ENCODE results near the gene RICTOR. TPM values are rescaled to one million over a fixed set of nuclear protein-coding genes. Genes with fewer than 3 reads are reported as not detected.
A peak's percentile ranks its signal among the peaks of the same experiment; 100 is the strongest.

Gene RICTOR
- total and polyA plus RNA-seq, 11 donors: 6.8 to 76.3 (median 30.8) TPM

GRCh38 chr5:39082995-39083394 lies 8.8 kb upstream of the RICTOR start:
- WGBS, 4 donors: 85 to 91% (median 85%) methylated on average over 3 of the region's 3 CpGs
- H3K27me3 ChIP-seq: no peaks in the 10 kb centered on the region
- DNase-seq (no peak), ATAC-seq (no peak)
- peaks cover 0 to 8% (median 0%) of the 10 kb centered on the region in 12 donors for H3K4me1 ChIP-seq
- no peaks in the 10 kb centered on the region for H3K36me3 ChIP-seq
- intact Hi-C loops (cut with DNase I): loop anchor here in 4 of 10 donors (5.0 kb wide), 3 partner anchors 76 to 91 kb away; no protein-coding TSS in a partner anchor
- no peak overlapping the region for H3K27ac ChIP-seq
- H3K4me3 ChIP-seq: no peak overlapping the region
- H3K9me3 ChIP-seq: no peaks in the 10 kb centered on the region
- TF ChIP-seq CTCF (IDR thresholded peaks at IDR 0.05) (no peak), POLR2A (IDR thresholded peaks at IDR 0.05) (no peak)

- ATAC-seq (peak; percentile 61 to 87 (median 82)), DNase-seq (peak in 3 of 5 donors; percentile 49 to 58 (median 55))
- 6 to 10% (median 9%) methylated on average over 3 of the region's 3 CpGs for WGBS, 4 donors
- intact Hi-C loops (cut with DNase I): loop anchor here in 9 of 10 donors (1.0 to 5.0 kb wide), 8 partner anchors 73 to 88 kb away; no protein-coding TSS in a partner anchor
- Histone ChIP-seq H3K36me3 (no peaks in the 10 kb centered on the region), H3K4me3 (no peak overlapping the region), H3K27ac (no peak overlapping the region), H3K4me1 (peaks cover 0 to 25% (median 3%) of the 10 kb centered on the region in 12 donors), H3K27me3 (no peaks in the 10 kb centered on the region), H3K9me3 (no peaks in the 10 kb centered on the region)
- TF ChIP-seq CTCF (IDR thresholded peaks at IDR 0.05) (peak; percentile 73 to 94 (median 82)), POLR2A (IDR thresholded peaks at IDR 0.05) (no peak)
Observed at GRCh38 chr5:39080597-39081204, 6.5 kb upstream of the RICTOR start.

- no peaks in the 10 kb centered on the region for H3K36me3 ChIP-seq
- 76 to 81% (median 78%) methylated on average over 2 of the region's 2 CpGs for WGBS, 4 donors
- H3K4me3 ChIP-seq: no peak overlapping the region
- no peak overlapping the region for H3K27ac ChIP-seq
- DNase-seq: no peak
- no peaks in the 10 kb centered on the region for H3K27me3 ChIP-seq
- H3K4me1 ChIP-seq: peaks cover 0 to 30% (median 5%) of the 10 kb centered on the region in 12 donors
- no peaks in the 10 kb centered on the region for H3K9me3 ChIP-seq
- intact Hi-C loops (cut with DNase I): loop anchor here in 9 of 10 donors (1.0 to 5.0 kb wide), 8 partner anchors 73 to 88 kb away; no protein-coding TSS in a partner anchor
- TF ChIP-seq POLR2A (IDR thresholded peaks at IDR 0.05) (no peak), CTCF (IDR thresholded peaks at IDR 0.05) (no peak)
- ATAC-seq: no peak
Observed at GRCh38 chr5:39080168-39080567, 6.0 kb upstream of the RICTOR start.

GRCh38 chr5:39079147-39079546 lies 4.9 kb upstream of the RICTOR start:
- no peak for TF ChIP-seq POLR2A (IDR thresholded peaks at IDR 0.05)
- TF ChIP-seq CTCF (IDR thresholded peaks at IDR 0.05): no peak
- Histone ChIP-seq H3K9me3 (no peaks in the 10 kb centered on the region), H3K27ac (no peak overlapping the region), H3K4me3 (no peak overlapping the region), H3K27me3 (no peaks in the 10 kb centered on the region), H3K36me3 (no peaks in the 10 kb centered on the region), H3K4me1 (peaks cover 0 to 30% (median 5%) of the 10 kb centered on the region in 12 donors)
- ATAC-seq (no peak), DNase-seq (no peak)
- intact Hi-C loops (cut with DNase I): loop anchor here in 4 of 10 donors (5.0 to 10.0 kb wide), 4 partner anchors 72 to 634 kb away; partner anchors contain the start of gene OSMR (in 1 of the 4)
- WGBS, 4 donors: 65 to 86% (median 83%) methylated on average over 2 of the region's 2 CpGs
